ENCODE results near the gene SH3BP1.
A peak's percentile ranks its signal among the peaks of the same experiment; 100 is the strongest.

DNA sequence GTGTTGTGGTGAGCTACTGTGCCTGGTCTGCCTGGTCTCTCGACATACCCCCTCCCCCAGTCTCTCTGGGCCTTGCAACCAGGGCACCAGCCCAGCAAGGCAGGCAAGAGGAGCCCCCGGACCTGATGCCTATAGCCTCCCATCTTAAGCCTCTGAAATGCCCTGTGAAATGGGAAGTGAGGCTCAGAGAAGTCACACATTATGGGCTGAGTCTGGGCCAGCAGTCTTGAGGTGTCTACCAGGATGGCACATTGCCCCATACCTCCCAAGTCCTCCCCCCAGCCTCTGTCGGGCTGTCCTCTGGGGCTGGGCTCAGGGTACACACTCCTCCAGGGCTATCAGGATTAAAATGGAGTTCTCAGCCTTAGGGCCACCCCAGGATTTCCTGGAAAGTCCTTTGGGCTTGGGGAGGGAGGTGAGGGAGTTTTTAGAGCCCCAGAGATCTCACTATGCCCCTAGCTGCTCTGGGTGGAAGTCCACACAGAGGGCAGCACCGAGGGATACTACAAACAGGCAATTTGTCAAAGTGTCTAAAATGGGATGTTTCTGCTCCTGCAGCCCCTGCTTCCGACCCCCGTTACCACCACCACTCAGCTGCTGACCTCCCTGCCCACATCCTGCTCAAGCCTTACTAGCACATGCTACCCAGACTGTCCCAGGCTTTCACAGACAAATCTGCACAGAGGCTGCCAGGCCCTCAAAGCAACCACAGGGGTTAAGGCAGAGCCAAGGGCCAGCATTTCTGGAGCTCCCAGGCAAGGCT is 3.1 kb upstream of the SH3BP1 start:
- TF ChIP-seq EZH2 (IDR thresholded peaks at IDR 0.05), result no peak
- TF ChIP-seq, protein P1, sequence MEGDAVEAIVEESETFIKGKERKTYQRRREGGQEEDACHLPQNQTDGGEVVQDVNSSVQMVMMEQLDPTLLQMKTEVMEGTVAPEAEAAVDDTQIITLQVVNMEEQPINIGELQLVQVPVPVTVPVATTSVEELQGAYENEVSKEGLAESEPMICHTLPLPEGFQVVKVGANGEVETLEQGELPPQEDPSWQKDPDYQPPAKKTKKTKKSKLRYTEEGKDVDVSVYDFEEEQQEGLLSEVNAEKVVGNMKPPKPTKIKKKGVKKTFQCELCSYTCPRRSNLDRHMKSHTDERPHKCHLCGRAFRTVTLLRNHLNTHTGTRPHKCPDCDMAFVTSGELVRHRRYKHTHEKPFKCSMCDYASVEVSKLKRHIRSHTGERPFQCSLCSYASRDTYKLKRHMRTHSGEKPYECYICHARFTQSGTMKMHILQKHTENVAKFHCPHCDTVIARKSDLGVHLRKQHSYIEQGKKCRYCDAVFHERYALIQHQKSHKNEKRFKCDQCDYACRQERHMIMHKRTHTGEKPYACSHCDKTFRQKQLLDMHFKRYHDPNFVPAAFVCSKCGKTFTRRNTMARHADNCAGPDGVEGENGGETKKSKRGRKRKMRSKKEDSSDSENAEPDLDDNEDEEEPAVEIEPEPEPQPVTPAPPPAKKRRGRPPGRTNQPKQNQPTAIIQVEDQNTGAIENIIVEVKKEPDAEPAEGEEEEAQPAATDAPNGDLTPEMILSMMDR (IDR thresholded peaks at IDR 0.05), result peak; percentile 23
